HG03442 (cell line): ENCODE data around the gene RALGAPA2.
A peak's percentile ranks its signal among the peaks of the same experiment; 100 is the strongest.

Experiments
- ATAC-seq: cut with Tn5 transposase; IDR thresholded peaks from one replicate; pipeline ENCODE4 v1.9.1; 2021; ENCODE audit warnings: mild to moderate bottlenecking, moderate library complexity; ENCODE audit not compliant: unreplicated experiment

The RALGAPA2 gene

DNA sequence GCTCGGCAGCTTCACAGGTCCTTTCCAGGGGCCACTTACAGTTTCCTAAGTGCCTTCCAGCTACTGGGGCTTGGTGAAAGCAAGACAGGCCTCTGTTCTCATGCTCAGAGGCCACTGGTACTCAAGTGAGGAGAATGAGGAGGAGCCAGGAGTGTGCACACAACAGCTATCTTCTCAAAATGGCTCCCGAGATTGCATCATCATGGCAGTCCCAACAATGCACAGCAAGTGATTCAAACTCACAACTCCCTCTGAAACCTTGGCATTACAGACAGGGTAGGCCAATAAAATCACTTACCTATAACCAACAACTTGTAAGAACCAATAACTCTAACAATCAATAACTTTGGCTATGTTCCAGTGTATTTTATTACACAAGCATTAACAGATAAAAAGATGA lies 77.4 kb downstream of the RALGAPA2 start:
- ATAC-seq: no peak

DNA sequence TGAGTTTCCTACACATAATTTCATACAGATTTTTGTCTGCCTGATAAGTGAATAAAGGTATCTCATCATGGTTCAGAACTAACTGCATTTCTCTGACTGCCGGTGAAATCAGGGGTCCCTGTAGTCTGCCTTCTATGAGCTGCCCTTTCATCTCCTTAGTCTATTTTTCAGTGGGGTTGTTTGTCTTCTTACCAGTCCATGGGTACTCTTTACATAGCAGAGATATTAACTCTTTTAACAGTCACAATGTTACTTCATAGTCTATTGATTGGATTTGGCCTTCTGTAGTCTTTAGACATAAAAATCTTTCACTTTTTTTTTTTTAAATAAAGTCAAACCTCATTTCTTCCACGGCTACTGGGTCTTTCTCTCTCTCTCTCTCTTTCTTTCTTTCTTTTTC lies 79.8 kb downstream of the RALGAPA2 start:
- ATAC-seq: no peak

- no peak for ATAC-seq
Observed at GRCh38 chr20:20630551-20630950, 81.9 kb downstream of the RALGAPA2 start.

GRCh38 chr20:20629556-20630188 lies 82.8 kb downstream of the RALGAPA2 start:
- ATAC-seq: no peak

DNA sequence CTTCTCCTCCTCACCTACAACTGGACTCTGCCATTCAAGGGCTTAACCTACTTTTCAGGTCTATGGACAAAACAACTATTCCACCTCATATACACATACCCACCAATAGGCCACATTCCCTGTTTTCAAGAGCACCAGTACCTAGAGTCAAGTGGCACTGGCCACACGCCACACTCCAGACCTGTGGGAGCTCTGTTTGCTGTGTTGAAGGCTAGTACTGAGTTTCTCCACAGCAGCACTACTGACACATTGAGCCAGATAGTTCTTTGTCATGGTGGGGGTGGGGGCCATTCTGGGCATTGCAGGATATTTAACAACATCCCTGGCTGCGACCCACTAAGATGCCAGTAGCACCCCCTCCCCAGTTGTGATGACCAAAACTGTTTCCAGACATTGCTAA lies 84.1 kb downstream of the RALGAPA2 start:
- ATAC-seq: no peak

GRCh38 chr20:20627471-20627870 lies 85.0 kb downstream of the RALGAPA2 start:
- ATAC-seq: no peak

DNA sequence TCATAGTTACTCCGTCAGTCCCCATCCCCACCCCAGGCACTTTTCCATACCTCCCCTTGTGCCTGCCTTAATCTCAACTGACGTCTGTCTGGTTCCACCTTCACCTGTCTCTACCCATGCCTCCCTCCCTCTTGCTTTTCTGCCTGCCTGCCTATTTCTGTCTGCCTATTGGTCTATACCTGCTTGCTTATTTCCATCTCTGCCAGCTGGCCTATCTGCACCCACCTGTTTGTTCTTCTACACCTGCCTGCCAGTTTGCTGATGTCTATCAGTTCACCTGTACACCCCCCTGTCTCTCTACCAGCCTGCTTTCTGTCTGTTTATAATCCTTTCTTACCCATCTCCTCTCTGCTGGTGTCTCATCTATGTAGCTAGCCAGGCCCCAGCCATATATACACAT lies 87.5 kb downstream of the RALGAPA2 start:
- no peak for ATAC-seq

DNA sequence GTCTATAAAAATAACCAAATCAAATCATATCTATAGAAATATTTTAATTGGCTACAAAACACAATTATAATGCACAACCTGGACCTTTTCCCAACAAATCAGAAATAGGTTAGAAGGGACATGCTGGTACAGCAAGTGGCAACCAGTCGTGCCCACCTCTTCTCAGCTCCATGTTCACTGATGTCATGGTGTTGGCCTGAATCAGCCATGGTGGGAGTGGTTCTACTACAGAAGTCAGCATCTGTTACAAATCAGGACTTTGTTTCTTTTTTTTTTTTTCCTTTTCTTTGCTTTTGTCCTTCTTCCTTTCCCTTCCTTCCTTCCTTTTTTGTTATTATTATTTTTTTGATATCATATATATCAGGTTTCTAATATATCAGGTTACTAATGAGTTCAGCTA lies 91.2 kb downstream of the RALGAPA2 start:
- no peak for ATAC-seq

DNA sequence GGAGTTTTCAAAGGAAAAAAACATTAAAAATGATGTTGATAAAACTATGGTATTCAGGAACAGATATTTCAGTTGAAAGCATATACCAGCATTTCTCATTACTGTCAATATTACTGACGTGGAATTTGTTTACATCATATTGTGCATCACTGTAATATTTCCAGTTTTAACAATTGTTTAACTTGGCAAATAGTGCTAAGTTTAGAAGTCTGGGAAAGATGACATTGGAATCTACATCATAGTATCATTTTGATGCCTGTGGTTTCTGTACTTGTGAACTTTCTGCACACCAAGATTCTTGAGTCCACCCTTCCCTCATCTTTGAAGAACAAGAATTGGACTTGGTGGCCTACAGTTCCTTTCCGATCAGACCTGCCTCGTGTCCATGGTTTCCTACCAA lies 98.1 kb downstream of the RALGAPA2 start:
- no peak for ATAC-seq

GRCh38 chr20:20612251-20612650 lies 100.2 kb downstream of the RALGAPA2 start:
- ATAC-seq: no peak

DNA sequence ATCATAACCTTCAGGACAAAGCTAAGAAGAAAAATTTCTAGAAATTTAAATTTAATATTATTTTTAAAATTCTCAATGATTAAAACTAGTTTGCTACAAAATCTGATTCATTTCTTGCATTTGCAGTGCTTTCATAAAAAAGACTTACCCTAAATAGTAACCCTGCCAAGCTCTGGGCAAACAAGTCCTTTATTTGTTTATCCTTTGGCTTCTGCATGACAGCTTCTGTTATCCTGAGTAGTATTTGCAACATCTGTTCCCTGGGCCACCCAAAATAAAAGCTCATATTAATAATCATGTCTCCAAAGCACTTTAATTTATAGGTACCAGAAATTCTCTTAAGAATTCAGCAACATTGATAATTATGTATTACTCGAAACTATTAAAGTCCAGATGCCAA lies 101.3 kb downstream of the RALGAPA2 start:
- ATAC-seq: no peak

GRCh38 chr20:20609522-20609921 lies 102.9 kb downstream of the RALGAPA2 start:
- ATAC-seq: no peak

- no peak for ATAC-seq
Observed at GRCh38 chr20:20608641-20609040, 103.8 kb downstream of the RALGAPA2 start.

DNA sequence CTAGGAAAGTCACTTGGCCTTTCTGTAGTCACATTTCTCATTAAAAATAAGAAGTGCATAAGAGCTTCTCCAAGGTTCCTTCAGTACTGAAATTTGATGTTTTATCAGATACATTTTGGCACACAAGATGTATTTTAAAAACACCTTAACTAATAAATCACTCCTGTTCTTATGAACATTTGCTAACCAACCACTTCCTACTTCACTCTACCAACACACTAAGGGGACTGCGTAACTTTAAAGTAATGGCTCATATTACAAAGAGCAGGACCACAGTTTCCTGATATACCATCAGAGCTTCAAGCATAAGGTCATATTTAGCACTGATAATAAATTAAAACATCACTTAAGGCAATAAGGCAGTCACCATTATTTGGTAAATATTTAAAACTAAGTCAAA lies 104.4 kb downstream of the RALGAPA2 start:
- ATAC-seq: no peak

GRCh38 chr20:20606881-20607280 lies 105.6 kb downstream of the RALGAPA2 start:
- ATAC-seq: no peak

DNA sequence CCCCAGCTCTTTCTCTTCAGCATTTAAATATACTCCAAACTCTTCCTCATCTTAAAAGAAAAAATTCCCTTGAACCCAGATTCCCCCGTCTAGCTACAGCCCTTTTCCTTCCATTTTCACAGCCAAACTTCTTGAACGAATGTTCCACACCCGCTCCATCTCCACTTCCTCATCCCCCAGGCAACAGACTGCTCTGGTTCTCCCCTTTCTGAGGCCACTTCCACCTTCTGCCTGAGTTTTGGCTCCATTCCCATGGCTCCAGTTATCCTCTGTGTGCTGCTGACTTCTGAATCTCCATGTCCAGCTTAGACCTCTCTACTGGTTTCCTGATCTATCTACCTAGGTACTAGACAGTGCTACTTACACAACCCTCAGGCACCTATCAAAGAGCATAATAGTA lies 106.4 kb downstream of the RALGAPA2 start:
- ATAC-seq: no peak

DNA sequence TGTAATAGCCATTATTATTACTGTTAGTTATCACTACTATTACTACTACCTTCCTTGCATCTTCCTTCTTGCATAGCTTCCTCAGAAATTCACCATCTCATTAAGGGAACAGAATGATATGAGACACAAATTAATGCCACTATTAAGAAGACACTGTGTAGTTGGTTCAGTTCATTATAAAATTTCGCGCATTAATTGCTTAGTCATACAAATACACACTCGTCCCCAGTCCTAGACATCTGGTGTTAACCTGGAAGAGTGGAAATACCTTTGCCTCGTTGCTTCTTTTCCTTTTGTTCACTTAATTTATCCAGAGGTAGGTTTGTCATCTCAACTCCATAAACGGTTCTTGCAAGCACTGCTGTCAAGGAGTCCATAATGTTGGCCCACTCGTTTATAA lies 107.5 kb downstream of the RALGAPA2 start:
- ATAC-seq: no peak

- no peak for ATAC-seq
Observed at GRCh38 chr20:20604357-20604756, 108.1 kb downstream of the RALGAPA2 start.

GRCh38 chr20:20603339-20603990 lies 109.0 kb downstream of the RALGAPA2 start:
- ATAC-seq: peak; percentile 99

DNA sequence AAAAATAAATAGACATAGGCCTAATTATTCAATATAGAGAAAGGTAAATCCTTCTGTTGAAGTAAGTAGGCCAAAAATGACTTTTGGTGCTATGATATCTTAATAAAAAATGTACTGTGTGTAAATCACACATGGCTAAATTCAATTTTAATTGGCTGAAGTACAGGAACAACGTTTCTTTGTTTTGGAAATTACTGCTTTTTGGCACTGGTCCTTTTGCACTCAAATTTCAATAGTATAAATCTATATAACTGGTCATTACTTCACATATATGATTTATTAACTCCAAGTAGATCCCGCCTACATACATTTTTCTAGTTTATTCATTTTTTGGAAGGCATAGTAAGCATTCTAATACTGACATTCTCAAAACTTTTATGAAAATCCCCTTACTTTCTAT lies 114.5 kb downstream of the RALGAPA2 start:
- no peak for ATAC-seq

DNA sequence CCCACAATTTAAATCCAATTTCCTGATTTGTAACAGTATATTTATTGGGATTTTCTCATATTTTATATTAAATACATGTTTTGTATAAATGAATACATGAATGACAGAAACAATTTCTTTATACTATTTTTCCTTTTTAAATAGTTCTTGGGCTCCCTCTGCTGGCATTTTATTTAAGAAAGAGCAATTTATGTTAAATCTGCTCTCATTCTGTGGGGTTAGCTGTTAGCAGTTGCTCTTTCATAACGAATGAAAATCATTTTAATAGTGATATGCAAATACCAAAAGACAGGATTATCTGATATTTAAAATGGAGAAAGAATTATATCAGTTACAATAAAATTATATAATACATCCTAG lies 118.3 kb downstream of the RALGAPA2 start:
- no peak for ATAC-seq

DNA sequence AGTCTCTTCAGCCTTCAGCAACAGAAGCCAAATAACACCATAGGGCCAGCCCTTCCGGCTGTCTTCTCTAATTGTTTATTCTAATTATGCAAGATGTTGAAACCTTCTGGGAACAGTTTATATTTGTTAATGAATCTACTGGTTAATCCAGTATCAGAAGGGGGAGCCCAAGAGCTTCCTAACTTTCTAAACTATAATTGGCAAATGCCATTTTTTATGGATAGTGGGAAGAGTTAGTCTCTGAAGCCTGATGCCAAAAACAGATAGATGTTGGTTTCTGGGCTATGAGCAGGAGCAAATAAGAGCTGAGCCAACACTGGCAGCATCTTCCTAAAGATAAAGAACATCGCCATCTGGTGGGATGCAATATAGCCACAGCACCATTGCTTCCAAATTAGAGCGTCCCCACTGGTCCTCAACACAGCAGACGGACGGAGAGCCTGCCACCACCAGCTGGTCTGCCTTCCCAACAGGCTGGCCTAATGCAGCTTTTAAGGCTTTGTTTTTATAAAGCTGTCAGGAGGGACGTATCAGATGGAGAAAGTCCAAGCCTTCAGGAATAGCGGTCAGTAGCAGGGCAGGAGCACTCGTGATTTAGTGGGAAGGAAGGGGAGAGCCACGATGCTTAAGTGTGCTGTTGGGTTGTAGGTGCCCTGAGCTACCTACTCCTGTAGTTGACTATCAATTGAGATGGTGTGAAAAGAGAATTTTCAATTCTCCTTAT lies 118.8 kb downstream of the RALGAPA2 start:
- ATAC-seq: no peak
